Activated T-cell treated with anti-CD3 and anti-CD28 coated beads, Interleukin-2, amount 50 U/mL, for 72 hours (primary cell): ENCODE results near the gene JSRP1. TPM values are rescaled to one million over a fixed set of nuclear protein-coding genes. Genes with fewer than 3 reads are reported as not detected.

Experiments used
- ATAC-seq, 2 donors: fragments of 150-1000 bp; cut with Tn5 transposase; replicated peaks in 1 of 2; 2 replicates each; pipeline ENCODE4 v1.10.0; 2021; ENCODE audit warnings: moderate library complexity in 2 of 2, mild to moderate bottlenecking in 1 of 2
- DNase-seq, 2 donors: peaks; one replicate each; pipeline ENCODE4 v3.0.0; 2021 to 2022; ENCODE audit warnings: mixed read lengths in 1 of 2
- H3K27ac Mint-ChIP-seq: one replicate; pipeline ENCODE4 v1.8.0; 2022; ENCODE audit warnings: mild to moderate bottlenecking, moderate library complexity, mixed read lengths
- H3K27me3 Mint-ChIP-seq: one replicate; pipeline ENCODE4 v1.8.0; 2022; ENCODE audit warnings: low read depth, mixed read lengths
- H3K36me3 Mint-ChIP-seq, 2 donors: one replicate each; pipeline ENCODE4 v1.8.0; 2022; ENCODE audit warnings: mixed read lengths in 2 of 2, mild to moderate bottlenecking in 1 of 2; ENCODE audit not compliant: insufficient read depth in 2 of 2
- H3K4me1 Mint-ChIP-seq: one replicate; pipeline ENCODE4 v1.8.0; 2022; ENCODE audit warnings: low read depth, mixed read lengths
- H3K4me3 Mint-ChIP-seq, 2 donors: one replicate each; pipeline ENCODE4 v1.8.0; 2022; ENCODE audit warnings: mild to moderate bottlenecking in 2 of 2, mixed read lengths in 2 of 2, moderate library complexity in 2 of 2
- H3K9me3 Mint-ChIP-seq, 2 donors: one replicate each; pipeline ENCODE4 v1.8.0; 2022; ENCODE audit warnings: mixed read lengths in 2 of 2
- total RNA-seq, 2 donors: library from RNA; stranded (reverse); gene quantifications; one replicate each; pipeline ENCODE4 v1.2.3, GENCODE V29; 2022

JSRP1 gene
- total RNA-seq, 2 donors from 2014 or later = 0.72 to 1.6 TPM

GRCh38 chr19:2268480-2268830 is 12.2 kb upstream of the JSRP1 start:
- H3K4me3 Mint-ChIP-seq = peak overlapping the region; percentile 88 to 96
- H3K27me3 Mint-ChIP-seq = no peaks in the 10 kb centered on the region
- H3K36me3 Mint-ChIP-seq = peaks cover 11 to 15% of the 10 kb centered on the region in 2 donors
- peaks cover 36% of the 10 kb centered on the region for H3K4me1 Mint-ChIP-seq
- no peaks in the 10 kb centered on the region for H3K9me3 Mint-ChIP-seq
- no peak for DNase-seq
- no peak for ATAC-seq
- peak overlapping the region; percentile 73 for H3K27ac Mint-ChIP-seq

DNA sequence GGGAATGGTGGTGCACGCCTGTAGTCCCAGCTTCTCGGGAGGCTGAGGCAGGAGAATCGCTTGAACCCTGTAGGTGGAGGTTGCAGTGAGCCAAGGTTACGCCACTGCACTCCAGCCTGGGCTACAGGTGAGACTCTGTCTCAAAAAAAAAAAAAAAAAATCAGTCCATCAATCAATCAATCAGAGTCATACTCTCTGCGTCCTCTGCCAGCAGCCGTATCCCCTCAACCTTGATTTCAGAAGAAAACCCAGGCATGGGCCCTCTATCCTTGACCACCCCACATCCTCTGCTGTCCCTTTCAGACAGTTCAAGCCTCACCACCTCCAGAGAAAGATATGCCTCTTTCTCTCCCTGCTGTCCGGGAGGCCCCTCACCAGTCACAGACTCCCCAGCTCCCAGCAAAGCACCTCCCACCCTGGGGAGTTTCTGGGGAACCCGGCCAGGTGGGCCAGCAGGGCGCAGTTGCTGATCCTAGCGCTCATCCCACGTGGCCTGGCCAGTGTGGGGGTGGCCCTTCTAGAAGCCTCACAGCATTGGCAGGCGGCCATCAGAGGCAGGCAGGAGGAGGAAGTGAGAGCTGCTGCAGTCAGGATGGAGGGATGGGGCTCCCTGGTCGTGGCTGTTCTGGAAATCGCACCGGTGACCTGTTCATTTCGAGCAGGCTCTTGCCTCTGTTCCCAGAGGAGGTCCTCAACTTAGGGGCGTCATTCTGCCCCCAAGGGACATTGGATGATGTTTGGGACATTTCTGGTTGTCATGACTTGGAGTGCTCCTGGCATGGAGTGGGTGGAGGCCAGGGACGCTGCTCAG is 10.2 kb upstream of the JSRP1 start:
- peak overlapping the region; percentile 50 for H3K27ac Mint-ChIP-seq
- ATAC-seq = no peak
- DNase-seq = peak; percentile 52 to 63

DNA sequence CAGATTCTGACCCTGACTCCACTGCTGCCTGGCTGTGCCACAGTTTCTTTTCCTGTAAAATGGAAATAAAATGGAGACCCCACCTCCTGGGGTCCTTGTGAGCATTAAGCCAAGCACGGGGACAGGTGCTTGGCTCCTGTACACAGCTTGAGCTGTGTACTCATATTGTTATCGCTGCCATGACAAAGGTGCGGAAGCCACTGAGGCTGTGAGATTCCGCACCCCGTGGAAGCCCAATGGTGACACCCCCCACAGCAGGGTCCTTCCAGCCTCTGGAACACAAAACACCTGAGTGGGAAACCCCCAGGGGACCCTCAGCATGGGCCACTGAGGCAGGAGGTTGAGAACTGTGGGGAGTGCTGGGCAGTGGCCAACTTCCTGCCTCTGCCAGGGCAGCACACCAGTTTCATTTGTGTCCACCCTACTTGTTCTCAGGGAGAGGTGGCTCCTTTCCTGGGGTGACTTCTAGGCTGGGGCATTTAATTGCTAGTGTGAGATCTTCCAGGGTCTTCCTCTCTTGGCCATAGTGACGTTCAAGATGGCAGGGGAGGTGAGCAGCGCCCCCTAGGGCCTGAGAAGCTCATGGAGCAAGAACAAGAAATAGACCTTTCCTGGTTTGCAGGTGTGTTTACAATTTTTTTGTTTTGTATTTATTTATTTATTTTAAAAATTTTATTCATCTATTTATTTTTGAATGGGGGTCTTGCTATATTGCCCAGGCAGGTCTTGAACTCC is 5.4 kb upstream of the JSRP1 start:
- peak; percentile 66 to 77 for DNase-seq
- peak; percentile 39 to 40 for ATAC-seq
- no peaks in the 10 kb centered on the region for H3K9me3 Mint-ChIP-seq

More for the DNA sequence above, 10.2 kb upstream of the JSRP1 start:
- Mint-ChIP-seq H3K36me3 (peaks cover 4 to 8% of the 10 kb centered on the region in 2 donors), H3K27me3 (no peaks in the 10 kb centered on the region), H3K9me3 (no peaks in the 10 kb centered on the region), H3K4me1 (peaks cover 17% of the 10 kb centered on the region), H3K4me3 (peak overlapping the region; percentile 41 to 45)

GRCh38 chr19:2260341-2260805 is 4.2 kb upstream of the JSRP1 start:
- ATAC-seq = peak in 1 of 2 donors; percentile 20
- Mint-ChIP-seq H3K9me3 (no peaks in the 10 kb centered on the region), H3K4me3 (peak overlapping the region in 1 of 2 donors; percentile 47)

More for the DNA sequence above, 5.4 kb upstream of the JSRP1 start:
- Mint-ChIP-seq H3K4me1 (peaks cover 41% of the 10 kb centered on the region), H3K27me3 (no peaks in the 10 kb centered on the region), H3K27ac (no peak overlapping the region), H3K36me3 (no peaks in the 10 kb centered on the region), H3K4me3 (no peak overlapping the region)

GRCh38 chr19:2259336-2259735 is 3.1 kb upstream of the JSRP1 start:
- Mint-ChIP-seq H3K4me3 (peak overlapping the region in 1 of 2 donors; percentile 61), H3K27me3 (no peaks in the 10 kb centered on the region), H3K36me3 (no peaks in the 10 kb centered on the region), H3K9me3 (no peaks in the 10 kb centered on the region), H3K4me1 (peaks cover 34% of the 10 kb centered on the region), H3K27ac (peak overlapping the region; percentile 89)
- no peak for DNase-seq
- no peak for ATAC-seq

More at GRCh38 chr19:2260341-2260805, 4.2 kb upstream of the JSRP1 start:
- no peak for DNase-seq
- H3K36me3 Mint-ChIP-seq = no peaks in the 10 kb centered on the region
- peak overlapping the region; percentile 10 for H3K27ac Mint-ChIP-seq
- H3K4me1 Mint-ChIP-seq = peaks cover 34% of the 10 kb centered on the region
- H3K27me3 Mint-ChIP-seq = no peaks in the 10 kb centered on the region

DNA sequence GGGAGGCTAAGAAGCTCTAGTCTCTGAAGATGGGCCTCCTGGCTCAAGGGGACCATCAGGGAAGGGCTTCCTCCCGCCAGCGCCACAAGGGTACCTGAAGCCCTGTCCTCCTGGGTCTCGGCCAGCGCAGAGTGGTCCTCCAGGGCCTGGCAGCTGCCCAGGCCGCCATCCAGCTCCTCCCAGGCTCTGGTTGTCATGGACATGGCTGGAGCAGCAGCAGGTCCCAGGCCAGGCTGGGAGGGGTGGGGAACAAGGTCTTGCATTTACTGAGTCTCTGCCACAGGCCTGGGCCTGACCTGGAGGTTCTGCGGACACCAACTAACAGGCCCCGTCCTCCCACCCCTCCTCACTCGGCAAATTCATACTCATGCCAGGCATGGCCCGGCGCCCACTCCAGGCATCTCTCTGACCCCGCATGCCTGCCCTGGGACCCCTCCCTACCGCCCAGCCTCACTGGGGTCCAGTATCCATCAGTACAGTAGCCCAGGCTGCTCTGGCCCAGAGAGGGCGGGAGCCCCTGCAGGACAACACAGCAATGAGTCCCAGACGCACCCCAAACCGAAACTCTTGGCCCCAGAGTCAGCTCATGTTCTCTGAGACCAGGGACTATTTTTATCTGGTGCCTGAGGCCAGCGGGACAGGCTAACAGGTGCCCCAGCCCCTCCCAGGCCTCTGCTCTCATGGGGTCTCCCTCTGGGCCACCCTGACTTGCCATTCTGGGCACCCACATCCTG is 938 bp downstream of the JSRP1 start:
- peaks cover 38% of the 10 kb centered on the region for H3K4me1 Mint-ChIP-seq
- no peak overlapping the region for H3K4me3 Mint-ChIP-seq
- no peaks in the 10 kb centered on the region for H3K27me3 Mint-ChIP-seq
- H3K9me3 Mint-ChIP-seq = no peaks in the 10 kb centered on the region
- no peak overlapping the region for H3K27ac Mint-ChIP-seq
- DNase-seq = no peak
- no peaks in the 10 kb centered on the region for H3K36me3 Mint-ChIP-seq
- ATAC-seq = no peak

GRCh38 chr19:2254064-2254872 is 1.9 kb downstream of the JSRP1 start:
- H3K27me3 Mint-ChIP-seq = no peaks in the 10 kb centered on the region
- peak overlapping the region; percentile 52 to 59 for H3K4me3 Mint-ChIP-seq
- no peaks in the 10 kb centered on the region for H3K36me3 Mint-ChIP-seq
- H3K27ac Mint-ChIP-seq = peak overlapping the region; percentile 34
- no peaks in the 10 kb centered on the region for H3K9me3 Mint-ChIP-seq
- no peak for DNase-seq
- no peak for ATAC-seq
- peaks cover 31% of the 10 kb centered on the region for H3K4me1 Mint-ChIP-seq

- Mint-ChIP-seq H3K9me3 (no peaks in the 10 kb centered on the region), H3K27me3 (no peaks in the 10 kb centered on the region), H3K4me3 (peak overlapping the region; percentile 74 to 82), H3K4me1 (peaks cover 24% of the 10 kb centered on the region), H3K36me3 (no peaks in the 10 kb centered on the region), H3K27ac (no peak overlapping the region)
- peak; percentile 34 to 55 for ATAC-seq
- peak; percentile 57 to 68 for DNase-seq
These were observed 2.8 kb downstream of the JSRP1 start for GRCh38 chr19:2253106-2254063.

DNA sequence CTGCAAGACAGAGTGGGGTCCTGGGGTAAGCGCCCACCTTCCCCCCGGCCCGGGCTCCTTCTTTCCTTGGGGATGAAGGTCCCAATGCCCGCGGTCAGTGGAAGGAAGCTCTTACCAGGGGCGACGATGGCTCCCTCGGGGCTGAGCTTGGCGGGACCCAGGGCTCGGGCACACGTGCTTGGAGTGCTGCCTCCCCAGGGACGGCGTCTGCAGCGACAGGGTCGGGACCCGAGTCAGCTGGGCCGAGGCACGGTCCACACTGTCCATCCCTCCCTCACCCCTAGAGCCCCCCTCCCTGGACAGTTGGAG is 3.5 kb downstream of the JSRP1 start:
- Mint-ChIP-seq H3K27ac (no peak overlapping the region), H3K36me3 (no peaks in the 10 kb centered on the region), H3K4me3 (peak overlapping the region; percentile 74 to 82), H3K4me1 (peaks cover 18% of the 10 kb centered on the region), H3K9me3 (no peaks in the 10 kb centered on the region), H3K27me3 (no peaks in the 10 kb centered on the region)
- no peak for DNase-seq
- ATAC-seq = peak; percentile 20 to 27

DNA sequence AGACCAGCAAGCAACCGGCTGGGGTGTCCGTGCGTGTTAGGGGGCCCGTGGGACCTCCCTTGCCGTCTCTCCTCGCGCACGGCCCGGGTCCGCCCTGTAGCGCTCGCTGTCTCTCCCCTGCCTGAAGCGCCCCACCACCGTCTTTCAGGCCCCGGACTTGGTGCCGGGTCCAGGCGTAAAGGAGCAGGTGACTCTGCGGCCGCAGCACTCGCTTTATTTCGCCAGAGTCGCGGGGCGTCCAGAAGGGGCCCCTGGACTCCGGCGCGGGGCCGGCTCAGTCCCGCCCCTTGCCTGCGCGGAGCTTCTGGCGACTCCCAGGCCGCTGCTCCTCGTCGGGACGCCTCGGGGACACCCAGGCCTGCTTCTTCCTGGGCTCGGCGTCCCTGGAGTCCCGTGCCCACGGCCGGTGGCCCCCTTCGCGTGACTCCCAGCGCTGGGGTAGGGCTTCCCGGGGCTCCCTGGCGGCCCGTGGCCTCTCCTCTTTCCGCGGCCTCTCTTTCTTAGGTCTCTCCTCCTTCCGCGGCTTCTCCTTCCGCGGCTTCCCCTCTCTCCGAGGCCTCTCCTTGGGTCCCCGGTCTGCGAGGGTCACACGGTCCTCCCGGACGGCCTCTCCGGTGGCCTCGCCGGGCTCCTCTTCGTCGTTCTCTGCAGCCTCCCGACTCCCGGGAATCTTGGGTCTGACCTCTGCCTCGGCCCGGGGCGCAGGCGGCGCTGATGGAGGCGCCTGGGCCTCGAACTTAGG is 4.0 kb downstream of the JSRP1 start:
- DNase-seq = no peak

More for the DNA sequence above, 4.0 kb downstream of the JSRP1 start:
- H3K9me3 Mint-ChIP-seq = no peaks in the 10 kb centered on the region
- peaks cover 13% of the 10 kb centered on the region for H3K4me1 Mint-ChIP-seq
- H3K4me3 Mint-ChIP-seq = peak overlapping the region; percentile 74 to 82
- H3K27ac Mint-ChIP-seq = no peak overlapping the region
- ATAC-seq = peak; percentile 6 to 13
- H3K36me3 Mint-ChIP-seq = no peaks in the 10 kb centered on the region
- no peaks in the 10 kb centered on the region for H3K27me3 Mint-ChIP-seq
